Neural cell (in vitro differentiated cells): Measurements from ENCODE around the gene IBSP. TPM values are rescaled to one million over a fixed set of nuclear protein-coding genes. Genes with fewer than 3 reads are reported as not detected.

ENCODE experiments used
- H2AFZ ChIP-seq: fragments of 200-600, 300-800 bp; sonication (generic), shearing (Covaris generic); 2 replicates; pipeline ENCODE4 v1.6.0; 2014; ENCODE audit warnings: low read depth, mild to moderate bottlenecking, antibody characterized with exemption, low read length, moderate library complexity
- H3F3A ChIP-seq: fragments of 200-600 bp; shearing (Covaris generic); 2 replicates; pipeline ENCODE4 v1.6.1; 2016; ENCODE audit warnings: mild to moderate bottlenecking, moderate library complexity, mixed read lengths, antibody characterized with exemption, low read length; ENCODE audit not compliant: insufficient read depth, poor library complexity, severe bottlenecking
- H3K27ac ChIP-seq: fragments of 200-600, 300-800 bp; sonication (generic), shearing (Covaris generic); 2 replicates; pipeline ENCODE4 v1.5.1; 2014; ENCODE audit warnings: mild to moderate bottlenecking, low read length, moderate library complexity
- H3K27me3 ChIP-seq: fragments of 300-800, 200-600 bp; sonication (generic), shearing (Covaris generic); 2 replicates; pipeline ENCODE4 v1.6.0; 2014; ENCODE audit warnings: mild to moderate bottlenecking, low read depth, low read length, moderate library complexity; ENCODE audit not compliant: insufficient read depth
- H3K36me3 ChIP-seq: fragments of 300-800, 200-600 bp; sonication (generic), shearing (Covaris generic); 2 replicates; pipeline ENCODE4 v1.5.1; 2014; ENCODE audit warnings: mild to moderate bottlenecking, antibody characterized with exemption, low read length, moderate library complexity; ENCODE audit not compliant: insufficient read depth
- H3K4me2 ChIP-seq: fragments of 300-800, 200-600 bp; sonication (generic), shearing (Covaris generic); 2 replicates; pipeline ENCODE4 v1.6.0; 2014; ENCODE audit warnings: mild to moderate bottlenecking, low read length
- H3K4me3 ChIP-seq: fragments of 300-800, 200-600 bp; sonication (generic), shearing (Covaris generic); 2 replicates; pipeline ENCODE4 v1.5.1; 2014; ENCODE audit warnings: mild to moderate bottlenecking, low read length, moderate library complexity
- H3K79me2 ChIP-seq: fragments of 200-600 bp; shearing (Covaris generic); replicated peaks from 2 replicates; pipeline ENCODE4 v1.6.0; 2014; ENCODE audit warnings: mild to moderate bottlenecking, low read length, moderate library complexity; ENCODE audit not compliant: insufficient read depth
- H3K9ac ChIP-seq: fragments of 300-800, 200-600 bp; sonication (generic), shearing (Covaris generic); 2 replicates; pipeline ENCODE4 v1.6.1; 2016; ENCODE audit warnings: mild to moderate bottlenecking, low read length, mixed read lengths
- H3K9me2 ChIP-seq: fragments of 200-600 bp; shearing (Covaris generic); 2 replicates; pipeline ENCODE4 v1.6.1; 2016; ENCODE audit warnings: mild to moderate bottlenecking, low read length, mixed read lengths; ENCODE audit not compliant: insufficient read depth
- H3K9me3 ChIP-seq: fragments of 200-600, 300-800 bp; sonication (generic), shearing (Covaris generic); 2 replicates; pipeline ENCODE4 v1.6.1; 2016; ENCODE audit warnings: mild to moderate bottlenecking, mixed run types, low read length, moderate library complexity, mixed read lengths
- H4K20me1 ChIP-seq: fragments of 200-600 bp; shearing (Covaris generic); 2 replicates; pipeline ENCODE4 v1.6.1; 2016; ENCODE audit warnings: mild to moderate bottlenecking, mixed run types; ENCODE audit not compliant: insufficient read depth
- CTCF ChIP-seq: fragments of 450-650 bp; IDR thresholded peaks from 2 replicates; pipeline ENCODE4 v1.5.1; 2014; ENCODE audit warnings: antibody characterized with exemption, mild to moderate bottlenecking, moderate library complexity; ENCODE audit not compliant: poor library complexity, severe bottlenecking
- EP300 ChIP-seq: fragments of 450-650 bp; conservative IDR thresholded peaks from 2 replicates; pipeline ENCODE4 v1.6.1; 2014; ENCODE audit warnings: antibody characterized with exemption, mild to moderate bottlenecking, moderate library complexity; ENCODE audit not compliant: poor library complexity, severe bottlenecking
- EZH2 ChIP-seq: fragments of 200-600, 300-800 bp; shearing (Covaris generic), sonication (generic); IDR thresholded peaks from 2 replicates; pipeline ENCODE4 v1.6.1; 2014; ENCODE audit warnings: antibody characterized with exemption, low read length, borderline replicate concordance, mild to moderate bottlenecking; ENCODE audit not compliant: insufficient read depth, poor library complexity, severe bottlenecking
- MXI1 ChIP-seq: fragments of 450-650 bp; conservative IDR thresholded peaks from 2 replicates; pipeline ENCODE4 v1.6.1; 2014; ENCODE audit warnings: antibody characterized with exemption, mild to moderate bottlenecking; ENCODE audit not compliant: poor library complexity, severe bottlenecking
- POLR2AphosphoS5 ChIP-seq: IDR thresholded peaks from 2 replicates; pipeline ENCODE4 v1.6.1; 2012
- RAD21 ChIP-seq: fragments of 450-650 bp; conservative IDR thresholded peaks from 2 replicates; pipeline ENCODE4 v1.6.1; 2014; ENCODE audit warnings: antibody characterized with exemption, mild to moderate bottlenecking, moderate library complexity
- REST ChIP-seq: IDR thresholded peaks from 2 replicates; pipeline ENCODE4 v1.6.1; 2012; ENCODE audit warnings: borderline replicate concordance
- SMC3 ChIP-seq: fragments of 450-650 bp; conservative IDR thresholded peaks from 2 replicates; pipeline ENCODE4 v1.6.1; 2014; ENCODE audit warnings: antibody characterized with exemption, mild to moderate bottlenecking, moderate library complexity; ENCODE audit not compliant: poor library complexity
- TAF1 ChIP-seq: IDR thresholded peaks from 2 replicates; pipeline ENCODE4 v1.6.1; 2012; ENCODE audit warnings: low read depth
- polyA plus RNA-seq: library from polyadenylated mRNA; depleted of rRNA; stranded (reverse); fragments of >200 nt; gene quantifications from 2 replicates; pipeline ENCODE4 v1.2.3, GENCODE V29; 2014

IBSP gene
- polyA plus RNA-seq, 1 donor from 2014 or later, result not detected

GRCh38 chr4:87834401-87834800 is 35.0 kb downstream of the IBSP start:
- Histone ChIP-seq H3K27me3 (no peaks in the 10 kb centered on the region), H3K27ac (no peak overlapping the region), H3K4me3 (no peak overlapping the region), H3K9me2 (no peaks in the 10 kb centered on the region), H3F3A (no peaks in the 10 kb centered on the region), H4K20me1 (no peaks in the 10 kb centered on the region), H2AFZ (no peak overlapping the region), H3K79me2 (no peaks in the 10 kb centered on the region), H3K9me3 (no peaks in the 10 kb centered on the region), H3K36me3 (no peaks in the 10 kb centered on the region), H3K9ac (no peak overlapping the region), H3K4me2 (no peak overlapping the region)
- no peak for TF ChIP-seq RAD21
- TF ChIP-seq MXI1, result no peak
- no peak for TF ChIP-seq EP300
- no peak for TF ChIP-seq CTCF
- no peak for TF ChIP-seq REST
- no peak for TF ChIP-seq EZH2
- TF ChIP-seq TAF1, result no peak
- no peak for TF ChIP-seq SMC3
- TF ChIP-seq POLR2AphosphoS5, result no peak

- no peak overlapping the region for H3K27ac ChIP-seq
- H3K4me2 ChIP-seq, result no peak overlapping the region
- H4K20me1 ChIP-seq, result no peaks in the 10 kb centered on the region
- no peaks in the 10 kb centered on the region for H3K36me3 ChIP-seq
- H3F3A ChIP-seq, result no peaks in the 10 kb centered on the region
- no peak overlapping the region for H2AFZ ChIP-seq
- H3K27me3 ChIP-seq, result no peaks in the 10 kb centered on the region
- no peak overlapping the region for H3K4me3 ChIP-seq
- TF ChIP-seq SMC3 (no peak), MXI1 (no peak), EP300 (no peak), RAD21 (no peak), CTCF (no peak), TAF1 (no peak), REST (no peak), EZH2 (no peak), POLR2AphosphoS5 (no peak)
- H3K9me3 ChIP-seq, result no peaks in the 10 kb centered on the region
- H3K9me2 ChIP-seq, result no peaks in the 10 kb centered on the region
- H3K9ac ChIP-seq, result no peak overlapping the region
- no peaks in the 10 kb centered on the region for H3K79me2 ChIP-seq
These were observed 35.8 kb downstream of the IBSP start for GRCh38 chr4:87835197-87835596.
